ENCODE measurements around the gene GSTM4.

The GSTM4 gene
- total RNA-seq, result 1.0 to 14.9 (median 5.8) reads per million in 3 experiments

DNA sequence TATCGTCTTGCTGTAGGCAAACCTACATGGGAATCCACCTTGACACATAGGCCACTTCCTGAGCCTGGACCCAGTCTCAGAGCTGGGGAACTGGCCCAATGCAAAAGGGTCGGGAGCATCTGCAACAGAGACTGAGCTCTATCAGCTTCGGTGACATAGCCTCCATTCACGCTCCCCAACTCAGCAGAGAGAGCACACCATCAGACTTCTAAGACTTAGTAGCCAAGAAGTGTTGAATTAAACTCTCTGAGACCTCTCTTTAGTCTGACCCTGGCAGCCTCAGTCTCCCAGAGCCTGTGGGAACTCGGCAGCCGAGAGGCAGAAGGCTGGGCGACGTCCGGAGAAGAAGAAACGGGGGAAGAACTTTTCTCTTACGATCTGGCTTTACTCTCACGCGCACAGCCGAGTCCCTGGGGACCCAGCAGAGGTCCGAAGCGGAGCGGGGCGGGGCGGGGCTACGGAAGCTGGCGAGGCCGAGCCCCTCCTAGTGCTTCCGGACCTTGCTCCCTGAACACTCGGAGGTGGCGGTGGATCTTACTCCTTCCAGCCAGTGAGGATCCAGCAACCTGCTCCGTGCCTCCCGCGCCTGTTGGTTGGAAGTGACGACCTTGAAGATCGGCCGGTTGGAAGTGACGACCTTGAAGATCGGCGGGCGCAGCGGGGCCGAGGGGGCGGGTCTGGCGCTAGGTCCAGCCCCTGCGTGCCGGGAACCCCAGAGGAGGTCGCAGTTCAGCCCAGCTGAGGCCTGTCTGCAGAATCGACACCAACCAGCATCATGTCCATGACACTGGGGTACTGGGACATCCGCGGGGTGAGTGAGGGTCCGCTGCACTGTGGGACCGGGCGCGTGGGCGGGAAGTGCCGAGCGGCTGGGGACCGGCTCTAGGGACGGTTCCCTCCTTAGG, at the start of gene GSTM4:
Gene GSTM4 (plus strand): TSS at position 485 of the 905 bp plus-strand sequence. CDS start 291 bp downstream, at position 776.
- peak; percentile 32 for DNase-seq

DNA sequence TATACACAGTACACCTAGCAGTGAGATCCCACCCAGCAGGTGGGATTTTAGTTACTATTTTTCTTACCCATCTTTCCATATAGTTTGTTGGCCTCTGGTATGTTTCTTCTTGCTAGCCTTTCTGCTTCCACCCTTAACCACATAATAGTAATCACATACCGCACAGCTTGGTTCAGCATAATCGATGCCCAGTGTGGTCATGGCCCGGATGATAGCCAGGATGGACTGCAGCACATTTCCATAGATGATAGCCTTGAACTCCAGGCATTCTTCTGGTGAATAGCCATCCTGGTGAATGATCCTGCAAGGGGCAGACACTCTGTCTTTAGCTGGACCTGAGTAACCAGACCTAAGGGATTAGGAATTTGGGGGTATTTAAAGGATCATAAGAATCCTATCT, 46.0 kb upstream of the GSTM4 start:
- DNase-seq, result no peak

DNA sequence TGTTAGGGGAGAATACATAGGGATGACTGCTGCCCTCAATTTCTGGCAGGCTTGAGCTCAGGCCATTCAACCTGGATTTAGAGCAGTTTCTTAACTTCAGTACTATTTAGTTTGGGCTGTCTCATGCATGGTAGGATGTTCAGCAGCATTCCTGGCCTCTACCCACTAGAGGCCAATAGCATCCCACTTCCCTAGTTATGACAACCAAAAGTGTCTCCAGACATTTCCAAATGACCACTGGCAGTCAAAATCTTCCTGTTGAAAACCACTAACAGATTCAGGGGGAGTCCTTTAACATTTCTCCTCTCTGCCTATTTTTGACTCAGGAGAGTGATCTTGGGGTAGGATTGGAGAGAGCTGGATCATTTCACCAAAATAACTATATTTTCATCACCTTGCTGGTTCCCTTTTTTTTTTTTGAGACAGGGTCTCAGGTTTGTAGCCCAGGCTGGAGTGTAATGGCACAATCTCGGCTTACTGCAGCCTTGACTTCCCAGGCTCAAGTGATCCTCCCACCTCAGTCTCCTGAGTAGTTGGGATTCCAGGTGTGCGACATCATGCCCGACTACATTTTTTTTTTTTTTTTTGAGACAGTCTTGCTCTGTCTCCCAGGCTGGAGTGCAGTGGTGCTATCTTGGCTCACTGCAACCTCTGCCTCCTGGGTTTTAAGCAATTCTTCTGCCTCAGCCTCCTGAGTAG, 45.1 kb upstream of the GSTM4 start:
- DNase-seq, result no peak

DNA sequence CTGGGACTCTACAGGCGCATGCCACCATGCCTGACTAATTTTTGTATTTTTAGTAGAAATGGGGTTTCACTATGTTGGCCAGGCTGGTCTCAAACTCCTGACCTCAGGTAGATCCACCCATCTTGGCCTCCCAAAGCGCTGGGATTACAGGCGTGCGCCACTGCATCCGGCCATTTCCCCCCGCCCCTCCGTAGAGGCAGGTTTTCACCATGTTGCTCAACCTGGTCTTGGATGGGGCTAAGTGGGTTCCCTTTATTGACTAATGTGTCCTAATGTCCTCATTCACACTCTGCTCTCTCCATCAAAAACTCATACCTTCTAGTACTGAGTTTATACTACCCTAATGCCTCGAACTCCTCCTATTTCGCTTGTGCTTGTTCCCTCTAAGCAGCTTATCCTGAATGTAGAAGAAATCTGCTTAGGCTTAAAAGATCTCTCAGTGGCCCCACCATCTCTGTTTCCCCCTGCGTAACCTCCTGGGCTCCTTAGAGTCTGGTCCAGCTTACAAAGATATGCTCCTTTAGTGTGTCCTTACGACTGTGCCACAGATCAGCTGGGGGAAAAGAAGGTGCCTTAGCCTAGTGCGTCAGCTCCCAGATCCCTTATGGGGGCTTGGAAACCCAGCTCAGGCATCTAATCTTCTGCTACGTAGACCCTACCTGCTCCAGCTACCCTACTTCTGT, 44.5 kb upstream of the GSTM4 start:
- no peak for DNase-seq

DNA sequence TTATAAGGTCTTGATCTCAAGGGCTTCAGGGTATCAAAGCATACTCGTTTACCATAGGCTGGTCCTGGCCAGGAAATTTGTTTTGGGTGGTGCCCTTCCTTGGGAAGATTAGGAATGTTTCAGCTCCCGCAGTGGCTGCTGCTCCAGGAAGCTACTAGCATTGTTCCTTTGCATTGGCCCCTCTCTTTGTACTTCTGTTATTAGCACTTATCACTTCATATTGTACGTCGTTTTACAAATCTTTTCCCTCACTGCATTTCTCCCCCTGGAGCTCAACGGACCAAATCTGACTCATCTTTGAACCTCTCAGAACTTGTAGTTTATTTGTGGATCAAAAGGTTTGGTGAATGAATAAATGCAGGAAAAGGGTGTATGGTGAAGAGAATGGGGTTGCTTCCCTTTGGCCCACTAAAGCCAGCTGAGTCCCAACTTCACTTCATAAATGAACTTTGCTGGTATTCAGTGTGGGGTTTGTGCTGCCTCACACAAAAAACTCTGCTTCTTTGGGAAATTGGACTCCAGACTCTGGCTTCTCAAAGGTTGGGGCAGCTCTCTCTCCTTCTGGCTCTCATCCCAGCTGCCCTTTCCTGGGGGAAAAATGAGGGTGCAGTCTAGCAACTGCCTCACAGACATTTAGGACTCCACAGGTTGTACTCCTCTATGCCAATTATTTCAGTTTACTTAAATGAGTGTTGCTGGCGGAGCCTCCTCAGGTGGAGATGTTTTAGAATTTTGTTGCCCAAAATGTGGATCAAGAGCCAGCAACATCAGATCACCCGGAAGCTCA, 42.3 kb upstream of the GSTM4 start:
- DNase-seq, result no peak

DNA sequence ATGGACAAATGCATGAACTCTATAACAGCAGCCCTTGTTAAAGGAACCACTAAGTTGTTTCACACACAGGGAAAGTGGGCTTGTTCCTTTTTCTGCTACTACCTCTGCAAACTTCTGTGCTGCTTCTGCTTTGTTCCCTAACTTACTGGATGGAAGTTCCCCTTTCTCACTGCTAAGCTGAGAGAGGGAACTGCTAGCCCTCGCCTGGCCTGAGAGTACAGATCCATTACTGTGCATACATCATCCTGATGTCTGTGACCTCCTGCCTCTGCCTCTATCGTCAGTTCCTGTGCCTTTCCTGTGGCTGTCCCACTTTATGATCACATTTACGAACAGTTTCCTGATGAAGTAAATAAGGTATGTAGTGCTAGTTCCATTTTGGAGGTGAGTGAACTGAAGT, 40.0 kb upstream of the GSTM4 start:
- DNase-seq, result peak; percentile 59

DNA sequence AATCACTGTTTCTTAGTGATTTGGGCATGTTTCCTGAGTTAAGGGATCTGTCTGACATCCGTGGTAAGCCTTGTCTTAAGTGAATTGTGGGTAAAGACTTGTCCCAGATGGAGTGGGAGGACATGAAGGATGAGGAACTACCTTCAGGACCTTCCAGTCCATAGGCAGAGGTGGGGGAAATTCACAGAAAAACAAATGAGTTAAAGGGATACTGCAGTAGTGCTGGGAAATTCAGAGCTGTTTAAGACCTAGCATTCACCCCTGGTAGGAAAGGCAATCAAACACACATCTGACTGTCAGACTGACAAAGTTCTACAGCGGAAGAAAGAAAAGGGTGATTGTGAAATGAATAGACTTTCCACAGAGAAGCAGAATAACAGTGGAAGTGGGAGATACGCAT, 39.5 kb upstream of the GSTM4 start:
- no peak for DNase-seq

DNA sequence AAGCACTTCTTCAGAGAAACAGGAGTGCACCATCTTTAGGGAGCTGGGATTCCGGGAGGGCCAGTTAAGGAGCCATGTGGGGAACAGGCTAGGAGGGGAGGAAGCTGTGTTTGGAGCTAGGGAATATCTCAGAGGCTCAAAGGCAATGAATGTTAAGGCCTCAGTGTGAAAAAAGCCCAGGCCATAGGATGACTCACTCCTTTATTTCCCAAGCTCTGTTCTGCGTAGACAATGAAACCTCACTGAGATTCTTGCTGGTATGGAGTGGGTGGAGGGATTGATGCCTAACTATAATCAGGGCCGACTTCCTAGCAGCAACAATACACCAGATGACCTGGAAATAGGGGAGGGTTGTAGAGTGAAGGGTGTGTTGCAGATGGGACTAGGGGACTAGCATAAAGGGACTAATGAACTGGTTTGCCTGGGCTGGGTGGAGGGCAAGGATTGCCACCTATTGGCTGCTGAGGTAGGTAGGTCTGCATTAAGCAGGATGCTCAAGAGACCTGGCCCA, 38.6 kb upstream of the GSTM4 start:
- DNase-seq, result no peak

DNA sequence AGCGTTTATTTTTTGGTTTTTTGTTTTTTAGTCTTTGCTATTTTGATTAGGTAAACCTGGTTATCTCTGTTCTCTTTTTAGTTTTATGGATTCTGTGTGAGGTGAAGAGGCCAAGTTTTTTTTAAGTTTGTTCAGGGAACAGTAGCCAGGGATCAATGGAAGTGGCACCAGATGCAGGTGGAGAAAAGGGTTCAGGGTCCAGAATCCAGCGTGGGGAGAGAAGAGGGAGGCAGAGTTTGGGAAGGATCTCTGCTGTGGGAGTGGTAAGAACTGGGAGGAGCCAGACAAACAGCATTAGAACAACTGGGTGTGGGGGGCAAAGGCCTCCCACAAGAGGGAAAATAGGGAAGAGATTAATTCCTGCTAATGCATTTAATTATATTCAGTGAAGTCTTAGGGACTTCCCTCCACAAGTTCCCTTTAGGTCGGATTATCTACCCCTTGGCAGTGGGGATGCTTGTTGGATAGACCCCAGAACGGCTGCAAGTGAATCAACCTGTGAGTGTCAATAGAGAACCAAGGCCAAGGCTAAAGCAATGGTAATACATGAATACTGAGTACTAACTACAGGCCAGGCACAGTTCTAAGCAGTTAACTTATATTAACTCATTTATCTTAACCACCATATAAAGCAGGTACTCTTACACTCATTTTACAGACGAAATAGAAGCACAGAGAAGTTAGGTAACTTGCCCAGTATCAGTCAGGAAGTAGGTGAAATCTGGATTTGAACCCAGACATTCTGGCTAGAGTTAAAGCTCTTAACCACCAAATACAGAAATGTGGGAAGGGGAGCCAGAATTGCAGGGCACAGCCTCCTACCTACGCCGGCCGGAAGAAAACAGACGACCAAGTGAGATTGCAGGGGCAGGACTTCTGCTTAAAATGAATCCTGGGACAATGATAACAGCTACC, 37.0 kb upstream of the GSTM4 start:
- no peak for DNase-seq

DNA sequence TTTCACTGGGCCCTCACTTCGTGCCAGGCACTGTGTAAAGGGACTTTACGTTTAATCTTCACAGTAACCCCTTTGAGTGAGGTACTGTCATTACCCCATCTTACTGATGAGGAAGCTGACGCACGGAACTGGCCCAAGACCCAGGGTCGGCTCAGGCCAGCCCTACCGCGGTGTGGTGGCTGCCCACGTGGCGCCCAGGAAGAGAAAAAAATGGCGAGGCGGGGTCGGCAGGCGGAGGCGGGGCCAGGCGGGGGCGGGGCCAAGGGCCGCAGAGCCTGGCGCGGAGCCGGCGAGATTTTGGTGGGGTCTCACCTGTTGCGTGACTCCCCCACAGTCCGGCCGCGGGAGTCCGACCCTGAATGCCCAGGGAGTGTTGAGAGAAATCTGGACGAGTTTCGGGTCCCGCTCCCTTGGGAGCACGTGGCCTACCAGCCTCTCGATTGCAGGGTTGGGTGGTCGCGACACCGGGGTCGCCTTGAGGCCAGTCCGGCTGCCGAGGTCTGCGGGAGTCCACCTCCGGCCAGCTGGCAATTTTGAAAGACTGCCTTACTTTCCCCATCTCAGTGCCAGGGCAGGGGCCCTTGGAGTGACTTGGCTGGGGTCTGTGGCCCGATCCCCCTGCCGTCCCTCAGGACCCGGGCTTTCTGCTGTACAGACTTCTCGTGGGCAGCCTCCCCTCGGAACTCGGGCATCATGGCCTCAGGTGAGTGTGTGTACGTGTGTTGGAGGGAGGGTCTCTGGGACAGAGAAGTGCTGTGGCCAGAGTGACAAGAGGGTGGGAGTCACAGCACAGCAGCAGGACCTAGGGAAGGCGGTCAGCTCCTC, 36.1 kb upstream of the GSTM4 start, which contains the start of the genes AMPD2 and GNAT2:
Gene AMPD2 (plus strand): TSS at position 262 of the 825 bp plus-strand sequence. CDS start 1,339 bp downstream, outside the sequence.
Gene GNAT2 (minus strand): TSS at position 41 of the 825 bp plus-strand sequence. CDS start 6,746 bp downstream, outside the sequence.
- DNase-seq, result peak; percentile 72

DNA sequence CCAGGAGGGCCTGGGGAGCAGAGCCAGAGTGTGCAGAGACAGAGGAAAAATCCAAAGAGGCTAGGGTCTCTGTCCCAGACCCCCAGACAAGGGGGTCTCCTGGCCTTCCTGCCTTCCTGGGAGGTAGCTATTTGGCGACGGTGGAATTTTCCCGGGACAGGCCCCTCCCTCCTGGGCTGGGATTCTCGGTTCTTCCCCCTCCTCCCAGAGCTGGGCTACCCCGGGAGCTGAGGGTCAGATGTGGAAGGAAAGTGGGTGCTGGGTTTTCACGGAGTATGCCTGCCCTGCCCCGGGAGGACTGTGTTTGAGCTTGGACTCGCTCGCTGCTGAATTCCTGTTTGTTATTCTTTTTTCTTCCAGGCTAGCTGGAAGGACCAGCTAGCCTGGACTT, 35.5 kb upstream of the GSTM4 start:
- DNase-seq, result no peak

DNA sequence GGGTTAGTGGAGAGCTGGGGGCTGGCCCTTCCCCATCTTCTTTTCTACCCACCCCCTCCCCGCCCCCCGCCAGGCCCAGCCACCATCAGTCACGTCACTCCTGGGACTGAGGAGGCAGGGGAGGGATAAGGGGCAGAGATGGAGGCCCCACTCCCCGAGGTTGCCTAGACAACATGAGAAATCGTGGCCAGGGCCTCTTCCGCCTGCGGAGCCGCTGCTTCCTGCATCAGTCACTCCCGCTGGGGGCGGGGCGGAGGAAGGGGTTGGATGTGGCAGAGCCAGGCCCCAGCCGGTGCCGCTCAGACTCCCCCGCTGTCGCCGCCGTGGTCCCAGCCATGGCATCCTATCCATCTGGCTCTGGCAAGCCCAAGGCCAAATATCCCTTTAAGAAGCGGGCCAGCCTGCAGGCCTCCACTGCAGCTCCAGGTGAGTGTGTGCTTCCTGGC, 35.0 kb upstream of the GSTM4 start:
- DNase-seq, result peak; percentile 97

DNA sequence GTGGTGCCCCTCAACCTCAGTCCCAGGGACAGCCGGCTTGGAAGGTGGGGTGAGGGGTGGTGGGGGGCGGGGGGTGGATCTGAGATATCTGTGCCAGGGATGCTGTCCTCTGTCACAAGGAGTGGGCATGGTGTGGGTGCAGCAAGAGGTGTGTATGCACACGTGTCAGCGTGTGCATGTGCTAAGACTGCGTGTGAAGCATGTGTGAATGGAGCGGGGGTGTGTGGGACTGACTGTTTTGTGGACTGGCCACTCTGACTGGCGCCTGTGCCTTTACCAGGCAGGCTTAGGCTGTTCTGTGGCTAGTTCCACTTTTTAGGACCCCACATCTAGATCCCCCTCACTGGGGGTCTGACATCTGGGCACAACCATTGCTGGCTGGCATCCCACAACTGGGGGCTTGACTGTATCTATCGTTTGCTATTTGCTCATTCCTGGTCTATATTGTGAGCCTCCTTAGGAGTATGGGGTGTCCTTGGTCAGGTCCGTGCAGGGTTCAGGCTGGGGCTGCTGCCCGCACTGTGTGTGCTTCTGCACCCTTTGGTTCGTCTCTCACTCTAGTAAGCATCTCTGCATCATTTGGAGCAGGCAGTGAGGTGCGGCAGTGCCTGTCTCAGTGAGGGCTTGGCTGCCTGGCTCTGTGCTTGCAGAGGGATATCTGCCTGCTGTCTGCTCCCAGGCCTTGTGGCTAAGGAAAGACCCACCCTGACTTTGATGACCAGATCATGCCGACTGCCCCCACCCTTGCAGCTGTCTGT, 34.3 kb upstream of the GSTM4 start:
- no peak for DNase-seq

DNA sequence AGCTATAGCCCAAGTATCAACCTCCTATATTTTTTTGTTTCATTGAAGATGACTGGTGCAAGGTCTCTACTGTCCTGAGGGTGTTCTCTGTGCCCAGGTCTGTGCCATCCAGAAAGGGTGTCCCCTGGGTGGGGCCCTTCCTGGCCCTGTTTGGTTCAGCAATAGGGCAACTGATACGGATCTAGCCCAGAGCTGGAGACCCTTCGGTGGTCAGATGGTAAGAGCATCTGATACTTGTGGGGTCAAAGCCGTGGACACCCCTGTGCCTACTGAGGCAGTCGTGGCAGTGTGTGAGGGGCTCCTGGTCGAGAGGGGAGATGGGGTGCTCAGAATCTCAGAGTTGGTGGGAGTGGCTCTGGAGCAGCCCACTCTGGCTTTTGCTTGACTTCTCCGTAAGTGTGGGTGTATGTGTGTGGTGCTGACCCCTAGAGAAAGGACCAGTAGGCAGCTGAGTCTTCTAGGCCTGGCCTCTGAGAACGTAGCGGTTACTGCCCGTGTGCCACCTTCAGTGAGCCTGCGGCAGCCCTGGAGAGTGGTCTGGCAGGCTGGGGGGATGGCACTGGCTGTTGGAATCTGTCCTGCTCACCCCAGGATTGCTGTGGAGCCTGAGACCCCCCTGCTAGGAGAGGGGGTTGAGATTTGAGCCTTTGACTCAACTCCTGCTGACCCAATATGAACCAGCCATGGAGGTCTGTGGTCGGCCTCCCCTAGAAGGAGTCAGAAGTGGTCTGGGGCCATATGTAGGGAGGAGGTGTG, 33.6 kb upstream of the GSTM4 start:
- DNase-seq, result no peak

DNA sequence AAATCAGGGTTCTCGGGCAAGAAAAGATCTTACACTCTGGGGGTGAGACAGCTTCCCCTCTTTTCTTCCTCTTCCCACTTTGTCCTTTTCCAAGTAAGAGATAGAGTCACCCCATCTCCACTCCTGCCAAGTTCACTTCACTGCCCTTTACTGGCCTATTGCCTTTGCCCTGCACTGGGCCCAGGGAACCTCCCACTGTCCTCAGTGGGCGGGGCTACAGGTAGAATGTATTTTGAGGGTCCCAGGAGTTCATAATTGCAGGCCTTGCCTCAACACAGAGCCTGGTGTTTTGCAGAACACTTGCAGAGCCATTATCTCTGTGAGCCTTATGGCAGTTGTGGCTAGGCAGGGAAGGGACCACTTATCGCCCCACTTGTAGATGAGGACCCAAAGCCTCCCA, 33.0 kb upstream of the GSTM4 start:
- DNase-seq, result no peak

DNA sequence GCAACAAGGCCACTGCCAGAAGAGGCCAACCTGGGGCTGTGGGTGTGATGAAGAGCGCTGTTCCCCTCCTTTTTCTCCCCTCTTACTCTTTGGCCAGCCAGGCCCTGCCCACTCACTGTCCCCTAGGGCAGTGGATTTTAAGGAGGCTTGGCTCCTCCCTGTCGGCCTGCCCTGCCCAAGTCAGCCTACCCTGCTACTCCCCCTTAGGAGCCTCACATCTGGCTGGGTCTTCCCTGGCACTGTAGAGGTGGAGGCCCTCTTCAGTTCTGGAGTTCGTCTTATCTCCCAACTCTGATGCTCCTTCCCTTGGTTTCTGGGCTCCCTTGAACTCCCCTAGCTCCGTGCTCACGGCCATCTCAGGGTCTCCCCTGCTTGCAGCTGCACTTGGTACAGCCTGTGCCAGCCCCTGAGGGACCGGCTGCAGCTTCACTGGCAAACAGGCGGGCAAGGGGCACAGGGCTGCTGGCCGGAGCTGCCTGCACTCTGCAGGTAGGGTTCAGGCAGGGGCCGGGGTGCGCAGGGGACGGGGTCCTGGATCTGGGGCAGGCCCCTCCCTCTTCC, 32.2 kb upstream of the GSTM4 start:
- no peak for DNase-seq

DNA sequence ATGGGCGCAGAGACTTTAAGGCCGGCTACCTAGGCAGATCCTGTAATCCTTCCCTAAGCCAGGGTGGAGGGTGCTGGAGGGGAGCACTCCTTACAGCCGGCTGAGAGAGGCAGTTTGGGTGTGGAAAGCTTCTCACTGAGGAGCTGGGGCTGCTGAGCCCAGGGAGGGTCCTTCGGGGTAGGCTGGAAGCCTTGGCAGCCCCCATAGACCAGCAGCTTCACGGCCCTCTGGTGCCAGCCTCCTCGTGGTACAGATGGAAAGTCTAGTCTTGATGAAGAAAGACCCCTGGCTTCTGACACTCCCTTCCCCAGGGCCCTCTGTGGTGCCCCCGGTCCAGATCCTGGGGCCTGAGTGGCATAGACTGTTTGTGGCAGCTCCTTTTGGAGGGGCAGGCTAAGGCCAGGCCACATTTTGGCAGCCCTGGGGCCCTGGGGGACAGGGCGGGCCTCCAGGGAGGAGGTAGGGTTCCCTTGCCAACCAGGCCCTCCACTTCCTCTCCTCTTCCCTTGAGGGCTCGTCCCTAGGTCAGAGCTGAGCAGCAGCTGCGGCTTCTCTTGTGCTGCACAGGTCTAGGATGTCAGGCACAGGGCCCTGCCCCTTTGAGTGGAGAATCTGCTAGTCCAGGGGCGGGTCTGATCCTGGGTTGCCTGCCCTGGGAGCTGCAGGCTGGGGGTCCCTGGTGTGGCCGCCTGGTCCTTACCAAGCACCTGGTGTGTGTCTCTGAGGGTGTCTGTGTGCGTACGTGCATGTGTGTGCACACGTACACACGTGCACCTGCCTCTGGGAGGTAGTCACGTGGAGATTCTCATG, 31.5 kb upstream of the GSTM4 start:
- no peak for DNase-seq

Data from central memory CD4-positive, alpha-beta T cell (primary cell).